KBM-7 (cell line): ENCODE measurements around the gene MAP3K7CL.

Source experiments
- DNase-seq: peaks from one replicate; pipeline ENCODE4 v3.0.0-alpha.2; 2015
- in situ Hi-C: fragments of 300-500 bp; cut with MboI; formaldehyde crosslinking; loops from 2 replicates; pipeline ENCODE4 v1.14.3; 2020; ENCODE audit warnings: low sequenced_read_pairs, low pct_unique_long_range_greater_than_20kb, mixed read lengths

MAP3K7CL gene, protein sequence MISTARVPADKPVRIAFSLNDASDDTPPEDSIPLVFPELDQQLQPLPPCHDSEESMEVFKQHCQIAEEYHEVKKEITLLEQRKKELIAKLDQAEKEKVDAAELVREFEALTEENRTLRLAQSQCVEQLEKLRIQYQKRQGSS

DNA sequence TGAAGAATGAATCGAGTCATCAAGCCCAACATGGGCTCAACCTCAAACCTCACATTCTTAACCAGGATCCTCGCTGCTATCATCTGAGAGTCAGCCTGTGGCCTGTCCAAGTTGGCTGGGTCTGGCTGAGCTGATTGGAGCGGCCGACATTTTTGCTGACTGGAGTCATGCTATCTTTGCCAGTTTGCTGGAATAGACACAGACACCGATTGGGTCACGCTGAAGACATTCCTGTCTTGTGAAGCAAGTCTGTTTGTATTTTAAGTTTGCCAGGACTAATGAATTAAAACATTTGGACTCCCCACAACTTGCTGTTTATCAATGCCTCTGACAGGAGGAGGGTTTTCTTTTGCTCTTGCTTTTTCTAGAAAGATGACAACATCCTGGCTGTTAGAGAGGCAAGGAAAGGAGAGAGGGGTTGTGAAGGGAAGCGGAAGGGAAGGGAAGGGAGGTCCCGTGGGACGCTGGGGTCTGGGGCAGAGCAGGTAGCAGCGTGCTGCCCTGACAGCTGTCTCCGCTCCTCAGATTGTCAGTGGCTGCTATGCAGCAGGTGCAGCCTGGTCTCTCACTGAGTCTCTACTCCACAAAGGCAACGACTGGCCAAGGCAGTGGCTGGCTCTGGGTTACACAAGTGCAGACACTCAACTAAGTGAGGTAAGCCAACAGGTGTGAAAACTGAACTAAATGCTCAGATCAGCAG is at the start of gene MAP3K7CL:
Gene MAP3K7CL, plus strand, starts transcription at position 375 of the 700 bp plus-strand sequence. CDS start 2,701 bp downstream, outside the sequence.
- in situ Hi-C loops: no loop called here
- DNase-seq: no peak

DNA sequence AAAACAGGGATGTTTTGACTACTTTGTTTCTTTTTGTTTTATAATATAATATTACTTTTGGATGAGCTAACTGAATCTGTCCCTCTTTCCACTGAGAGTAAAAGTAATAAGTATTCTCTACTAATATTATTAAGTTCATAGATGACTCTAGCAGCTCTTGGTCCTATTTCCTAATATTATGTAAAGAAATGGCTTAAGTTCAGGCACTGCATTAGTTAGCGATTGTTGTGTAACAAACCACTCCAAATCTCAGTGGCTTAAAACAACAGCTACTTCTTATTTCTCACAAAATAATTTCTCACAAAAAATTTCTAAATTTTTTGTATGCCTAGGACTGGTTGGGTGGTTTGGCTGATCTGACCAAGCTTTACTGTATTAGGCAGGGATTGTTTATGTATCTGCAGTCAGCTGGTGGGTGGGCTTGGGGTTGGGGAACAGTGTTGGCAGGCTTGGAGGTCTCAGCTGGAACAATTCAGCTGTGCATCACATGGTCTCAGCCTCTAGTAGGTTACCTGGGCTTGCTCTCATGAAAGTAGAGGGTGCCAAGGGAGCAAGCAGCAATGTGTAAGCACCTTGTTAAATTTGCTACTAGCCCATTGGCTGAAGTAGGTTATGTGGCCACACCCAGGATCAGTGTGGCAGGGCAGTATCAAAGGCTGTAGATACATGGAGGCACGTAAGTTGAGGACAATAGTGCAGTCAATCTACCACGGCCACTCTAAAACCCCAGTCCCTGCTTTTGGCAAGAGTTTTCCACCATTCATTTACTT is 48.2 kb upstream of the MAP3K7CL start:
- DNase-seq: no peak
- in situ Hi-C loops: loop anchor here (25.0 kb wide), 1 partner anchor 780 kb away; no protein-coding TSS in a partner anchor

DNA sequence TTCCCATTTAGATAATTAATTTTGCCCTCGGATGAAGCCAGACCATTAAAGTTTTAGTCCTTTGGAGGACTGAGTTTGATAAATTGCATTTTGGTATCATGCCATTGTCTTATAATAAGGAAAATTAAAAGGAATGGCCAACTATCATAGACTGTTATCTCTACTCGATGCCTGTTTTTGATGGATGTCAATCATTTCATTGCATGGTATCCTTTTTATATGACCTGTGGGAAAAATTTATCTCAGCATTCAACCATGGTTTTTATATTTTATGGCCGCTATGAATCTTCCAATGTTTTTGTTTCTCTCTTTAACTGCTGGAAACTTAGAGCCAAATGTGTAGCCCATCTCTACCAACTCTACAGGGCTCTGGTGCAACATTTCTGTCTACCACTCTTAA is 47.1 kb upstream of the MAP3K7CL start:
- no peak for DNase-seq
- in situ Hi-C loops: loop anchor here (25.0 kb wide), 1 partner anchor 779 kb away; no protein-coding TSS in a partner anchor

DNA sequence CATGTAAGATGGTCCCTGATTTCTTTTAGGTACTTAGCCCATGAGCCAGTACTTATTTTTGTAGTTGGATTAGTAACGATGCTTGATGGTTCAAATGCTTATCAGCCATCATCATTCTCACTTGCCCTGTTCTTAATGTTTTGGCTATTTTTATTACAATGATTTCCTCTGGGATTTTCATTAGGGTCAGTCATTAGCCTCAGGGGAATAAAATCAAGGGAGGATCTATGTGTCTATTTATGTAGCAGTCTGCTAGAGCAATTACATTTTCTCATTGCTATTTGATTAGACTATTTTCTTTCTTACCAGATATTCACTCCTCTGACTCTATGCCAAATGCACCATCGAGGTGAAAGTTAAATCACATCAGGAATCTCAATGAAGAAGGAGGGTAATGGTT is 46.1 kb upstream of the MAP3K7CL start:
- no peak for DNase-seq
- in situ Hi-C loops: loop anchor here (25.0 kb wide), 1 partner anchor 778 kb away; no protein-coding TSS in a partner anchor

GRCh38 chr21:29085106-29085752 is 45.2 kb upstream of the MAP3K7CL start:
- in situ Hi-C loops: loop anchor here (25.0 kb wide), 1 partner anchor 777 kb away; no protein-coding TSS in a partner anchor

GRCh38 chr21:29091033-29091432 is 39.4 kb upstream of the MAP3K7CL start:
- no peak for DNase-seq
- in situ Hi-C loops: loop anchor here (10.0 to 25.0 kb wide), 2 partner anchors 284 to 771 kb away; no protein-coding TSS in a partner anchor

More at GRCh38 chr21:29085106-29085752, 45.2 kb upstream of the MAP3K7CL start:
- DNase-seq: no peak

- in situ Hi-C loops: loop anchor here (10.0 to 25.0 kb wide), 2 partner anchors 282 to 770 kb away; no protein-coding TSS in a partner anchor
- DNase-seq: no peak
These were observed 38.1 kb upstream of the MAP3K7CL start for GRCh38 chr21:29092102-29092959.

DNA sequence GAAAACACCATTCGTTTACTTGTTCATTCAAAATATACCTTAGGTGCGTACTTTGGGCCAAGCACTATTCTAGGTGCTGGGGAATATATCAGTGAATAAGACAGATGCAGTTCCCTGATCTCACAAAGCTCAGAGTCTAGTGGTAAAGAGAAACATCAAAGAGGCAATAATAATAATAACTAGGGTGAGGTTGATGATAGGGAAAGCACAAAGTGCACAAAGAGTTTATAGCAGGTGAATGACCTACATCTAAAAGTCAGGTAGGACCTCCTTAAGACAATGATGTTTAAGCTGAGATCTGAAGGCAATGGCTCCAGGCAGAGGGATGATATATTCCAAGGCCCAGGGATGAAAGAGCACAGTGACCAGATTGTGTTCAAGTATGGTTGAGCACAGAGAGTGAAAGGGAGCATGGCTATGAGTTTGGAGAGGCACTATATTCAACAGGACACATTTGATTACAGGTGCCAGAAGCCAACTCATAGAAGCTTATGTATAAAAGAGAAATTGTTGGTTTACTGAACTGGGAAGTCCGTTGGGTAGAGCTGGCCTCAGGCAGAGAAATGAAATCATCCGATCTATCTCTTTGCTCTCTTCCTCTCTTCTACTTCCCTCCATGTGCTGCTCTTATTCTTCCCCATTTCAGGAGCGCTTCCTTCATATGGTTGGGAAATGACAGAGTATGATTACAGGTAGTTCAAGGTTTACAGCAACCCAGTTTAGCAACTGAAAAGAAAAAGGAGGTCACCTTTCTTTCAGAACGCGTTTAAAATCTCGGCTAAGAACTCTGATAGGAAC is 34.0 kb upstream of the MAP3K7CL start:
- in situ Hi-C loops: loop anchor here (10.0 to 25.0 kb wide), 2 partner anchors 278 to 766 kb away; no protein-coding TSS in a partner anchor
- no peak for DNase-seq

DNA sequence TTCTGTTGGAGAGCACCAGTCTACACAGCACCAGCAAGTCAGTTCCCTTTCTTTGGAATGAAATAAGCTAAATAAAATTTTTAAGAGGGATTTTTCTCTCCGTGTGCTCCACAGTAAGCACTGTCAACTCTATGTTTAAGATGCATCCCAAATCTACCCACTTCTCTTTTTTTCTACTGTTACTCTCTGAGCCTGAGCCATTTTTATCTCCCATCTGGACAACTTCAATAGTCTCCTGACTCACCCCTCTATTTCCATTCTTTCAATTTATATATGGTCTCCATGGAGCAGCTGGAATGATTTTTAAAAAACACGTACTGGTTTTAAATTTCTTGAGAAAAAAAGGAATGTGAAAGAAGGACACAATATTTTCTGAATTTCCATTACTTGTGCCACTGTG is 32.3 kb upstream of the MAP3K7CL start:
- in situ Hi-C loops: loop anchor here (10.0 to 25.0 kb wide), 2 partner anchors 277 to 764 kb away; no protein-coding TSS in a partner anchor
- no peak for DNase-seq

DNA sequence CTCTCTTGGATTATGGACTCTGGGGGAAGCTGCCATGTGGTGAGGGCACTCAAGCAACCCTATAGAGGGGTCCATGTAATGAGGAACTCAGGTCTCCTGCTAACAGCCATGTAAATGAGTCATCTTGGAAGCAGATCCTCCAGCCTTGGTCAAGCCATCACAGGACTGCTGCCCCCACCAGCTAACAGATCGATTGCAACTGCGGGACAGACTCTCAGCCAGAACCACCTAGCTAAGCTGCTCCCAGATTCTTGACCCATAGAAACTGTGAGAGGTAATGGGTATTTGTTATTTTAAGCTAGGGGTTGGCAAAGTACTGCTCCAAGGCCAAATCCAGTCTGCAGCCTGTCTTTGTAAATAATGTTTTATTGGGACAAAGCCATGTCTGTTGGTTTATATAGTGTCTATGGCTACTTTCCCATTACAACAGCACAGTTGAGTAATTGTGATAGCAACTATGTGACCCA is 27.6 kb upstream of the MAP3K7CL start:
- in situ Hi-C loops: no loop called here

GRCh38 chr21:29104239-29104708 is 26.2 kb upstream of the MAP3K7CL start:
- DNase-seq: no peak
- in situ Hi-C loops: no loop called here

More for the DNA sequence above, 27.6 kb upstream of the MAP3K7CL start:
- no peak for DNase-seq

DNA sequence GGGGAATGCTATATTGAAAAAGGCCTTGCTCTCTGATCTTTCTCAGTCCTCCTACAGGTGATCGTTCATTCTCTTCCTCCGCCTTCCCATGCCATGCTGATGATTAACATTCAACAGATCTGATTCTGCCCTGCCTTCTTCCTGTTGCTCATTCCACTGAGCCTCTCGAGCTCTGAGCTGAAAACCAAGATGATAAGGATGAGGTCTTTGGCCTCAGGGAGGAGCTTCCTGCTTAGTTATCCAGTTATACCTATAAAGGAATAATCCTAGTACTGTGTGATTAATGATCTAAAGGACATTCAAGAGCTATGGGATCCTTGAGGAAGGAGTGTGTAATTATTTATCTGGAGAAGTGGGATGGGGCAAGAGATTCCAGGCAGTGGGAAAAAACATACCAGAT is 25.2 kb upstream of the MAP3K7CL start:
- no peak for DNase-seq

DNA sequence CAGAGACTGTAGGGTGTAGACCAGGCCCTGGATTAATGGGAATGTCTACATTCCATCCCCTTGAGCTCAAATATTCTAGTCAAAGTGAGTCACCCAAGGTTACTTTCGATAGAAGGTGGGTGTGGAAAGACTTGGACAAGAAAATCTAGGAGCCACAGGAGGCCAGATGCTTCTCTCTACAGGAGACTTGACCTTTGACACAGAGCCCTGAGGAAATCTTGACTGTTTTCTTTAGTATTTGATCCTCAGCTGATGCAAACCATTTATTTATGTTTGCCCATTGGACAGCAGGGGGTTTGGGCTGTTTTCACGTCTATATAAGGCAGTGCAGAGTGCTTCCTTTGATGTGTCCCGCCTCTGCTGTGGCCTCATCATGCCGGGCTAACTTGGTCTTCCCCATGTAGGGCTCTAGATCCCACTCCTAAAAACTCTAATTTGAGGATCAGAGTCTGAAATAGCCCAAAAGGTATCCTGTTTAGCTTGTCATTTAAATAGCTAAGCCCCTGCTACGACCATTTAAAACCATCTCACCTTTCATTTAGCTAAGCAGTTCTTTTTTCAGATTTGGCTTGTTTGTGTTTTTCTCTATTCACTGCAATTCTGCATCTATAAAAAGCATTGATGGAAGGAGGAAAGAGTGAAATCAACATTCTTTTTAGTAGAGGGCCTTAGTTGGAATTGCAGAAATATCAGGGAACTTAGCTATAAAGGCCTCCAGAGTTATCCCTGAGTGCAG is 15.5 kb upstream of the MAP3K7CL start:
- DNase-seq: no peak
- in situ Hi-C loops: no loop called here

More for the DNA sequence above, 25.2 kb upstream of the MAP3K7CL start:
- in situ Hi-C loops: no loop called here

DNA sequence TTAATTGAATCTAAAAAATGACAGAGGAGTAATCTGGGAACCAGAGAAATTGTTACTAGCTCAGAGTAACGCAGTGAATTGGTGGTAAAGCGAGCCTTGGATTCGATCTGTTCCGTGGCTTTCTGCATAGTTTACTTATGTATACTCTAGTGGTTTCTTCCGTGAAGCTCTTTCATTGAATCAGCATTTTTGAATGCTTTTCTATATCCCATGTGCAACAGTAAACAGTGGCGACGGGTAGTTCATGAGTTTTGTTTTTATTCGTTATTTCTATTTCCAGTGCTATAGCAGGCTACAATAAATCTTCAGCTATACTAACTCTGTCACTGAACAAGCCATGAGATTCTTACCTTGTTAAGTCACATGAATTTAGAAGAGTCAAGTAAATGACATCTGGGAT is 14.5 kb upstream of the MAP3K7CL start:
- in situ Hi-C loops: no loop called here
- DNase-seq: no peak

DNA sequence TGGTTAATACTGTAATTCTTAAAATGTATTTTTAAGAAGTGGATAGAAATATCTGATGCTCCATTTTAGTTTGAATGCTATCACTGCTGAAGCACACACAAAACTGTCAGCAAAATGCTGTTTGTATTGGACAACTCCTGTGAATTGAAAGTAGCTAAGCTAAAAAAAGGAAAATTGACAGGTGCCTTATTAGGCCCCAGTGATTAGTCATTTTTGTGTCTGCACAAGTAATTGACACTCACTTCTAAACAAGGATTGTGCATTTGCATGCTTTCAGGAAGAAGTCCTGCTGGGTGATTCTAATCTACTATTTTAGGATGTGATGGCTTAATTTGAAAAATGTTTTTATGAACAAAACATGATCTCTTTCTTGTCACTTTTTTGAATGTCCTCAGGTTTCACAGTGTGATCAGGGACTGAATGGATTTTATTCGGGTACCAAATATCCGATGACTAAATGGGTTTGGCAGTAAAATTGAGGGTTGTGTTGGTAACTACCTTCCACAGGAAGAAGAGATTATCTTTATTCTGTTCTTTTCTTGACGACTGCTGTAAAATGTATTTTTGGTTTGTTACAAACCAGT is 13.0 kb upstream of the MAP3K7CL start:
- in situ Hi-C loops: no loop called here
- no peak for DNase-seq

DNA sequence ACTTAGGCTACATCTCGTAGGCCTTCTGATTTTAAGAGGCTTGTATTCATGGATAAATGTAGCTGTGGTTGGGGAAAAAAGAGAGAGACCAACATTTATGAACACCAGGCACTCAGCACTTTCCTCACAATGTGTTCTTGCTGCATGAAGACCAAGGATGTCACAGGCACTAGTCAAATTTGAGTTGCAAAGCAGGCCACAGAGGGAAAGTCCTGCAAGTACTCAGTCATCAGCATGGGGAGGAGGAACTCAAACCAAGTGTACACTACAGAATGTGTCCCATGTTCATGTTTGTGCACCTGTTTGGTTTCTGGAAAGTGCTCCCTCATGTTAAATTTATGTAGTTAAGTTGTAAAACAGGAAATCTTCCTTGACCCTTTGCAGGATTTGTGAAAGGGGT is 8.7 kb upstream of the MAP3K7CL start:
- DNase-seq: no peak
- in situ Hi-C loops: no loop called here
